NCI-H1048 (cell line): ENCODE results near the gene ITGA6.
"Not testable (repeated sequence)": the region's sequence is repeated elsewhere in the genome, so short reads cannot be mapped to it uniquely, and the experiment has no call there.

Experiments
- DNase-seq: peaks from one replicate; lab custom pipeline; 2025; lab: John Stamatoyannopoulos, UW

The ITGA6 gene

GRCh38 chr2:172516299-172516698 is 88.9 kb downstream of the ITGA6 start:
- DNase-seq = no peak

DNA sequence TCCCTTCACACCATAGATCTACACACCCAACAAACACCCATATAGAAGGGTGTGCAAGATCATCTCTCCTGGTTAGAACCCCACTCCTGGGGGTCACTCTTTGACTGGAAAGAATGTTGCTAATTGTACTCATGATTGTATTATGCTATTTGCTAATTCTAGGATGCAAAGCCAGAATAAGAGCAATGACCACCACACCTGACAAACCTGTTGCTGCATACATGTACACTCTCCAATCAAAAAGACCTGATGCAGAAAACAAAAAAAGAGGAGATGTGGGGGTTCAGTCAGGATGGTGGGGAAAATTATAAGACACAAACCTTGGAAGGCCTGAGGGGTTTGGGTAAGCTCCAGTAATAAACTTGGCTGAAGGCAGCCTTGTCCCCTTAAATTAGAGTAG is 91.6 kb downstream of the ITGA6 start:
- DNase-seq = no peak

GRCh38 chr2:172525601-172526000 is 98.2 kb downstream of the ITGA6 start:
- no peak for DNase-seq

DNA sequence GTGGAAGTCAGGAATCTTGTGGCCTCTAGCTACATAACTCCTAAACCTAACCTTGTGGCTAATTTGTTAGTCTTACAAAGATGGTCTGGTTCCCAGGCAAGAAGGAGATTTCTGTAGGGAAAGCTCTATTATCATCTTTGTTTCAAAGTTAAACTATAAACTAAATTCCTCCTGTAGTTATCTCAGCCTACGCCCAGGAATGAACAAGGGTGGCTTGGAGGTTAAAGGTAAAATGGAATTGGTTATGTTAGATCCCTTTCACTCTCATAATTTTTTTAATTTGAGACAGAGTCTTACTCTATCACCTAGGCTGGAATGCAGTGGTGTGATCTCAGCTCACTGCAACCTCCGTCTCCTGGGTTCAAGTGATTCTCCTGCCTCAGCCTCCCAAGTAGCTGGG is 103.9 kb downstream of the ITGA6 start:
- no peak for DNase-seq

DNA sequence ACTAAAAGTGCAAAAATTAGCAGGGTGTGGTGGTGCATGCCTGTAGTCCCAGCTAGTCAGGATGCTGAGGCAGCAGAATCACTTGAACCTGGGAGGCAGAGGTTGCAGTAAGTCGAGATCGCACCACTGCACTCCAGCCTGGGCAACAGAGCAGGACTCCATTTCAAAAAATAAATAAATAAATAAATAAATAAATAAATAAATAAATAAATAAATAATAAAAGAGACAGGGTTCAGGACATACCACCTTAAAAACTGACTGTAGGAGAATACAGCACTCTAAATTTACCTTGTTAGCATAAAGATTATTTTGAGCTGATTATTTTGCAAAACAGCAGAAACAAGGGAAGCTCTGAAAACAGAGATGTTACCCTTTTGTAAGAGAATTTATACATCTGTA is 105.1 kb downstream of the ITGA6 start:
- not testable (repeated sequence) for DNase-seq

GRCh38 chr2:172533687-172534086 is 106.3 kb downstream of the ITGA6 start:
- DNase-seq = no peak

DNA sequence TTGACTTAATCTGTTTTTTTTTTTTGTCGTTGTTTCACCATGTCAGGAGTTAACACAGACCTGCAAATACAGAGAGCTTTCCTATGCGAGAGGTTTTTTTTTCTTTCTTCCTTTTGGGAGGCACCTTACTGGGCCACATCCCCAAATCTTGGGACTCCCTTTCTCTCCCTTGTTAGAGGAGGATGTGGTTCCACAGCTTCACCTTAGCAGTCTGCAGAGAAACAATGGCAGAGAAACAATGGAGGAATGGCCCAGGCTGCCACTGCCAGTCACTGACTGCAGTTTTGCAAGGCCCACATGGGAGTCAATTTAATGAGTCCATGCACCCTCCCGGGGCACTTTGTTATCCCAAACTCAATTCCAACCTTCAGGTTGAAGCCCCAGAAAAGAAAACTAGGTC is 107.7 kb downstream of the ITGA6 start:
- no peak for DNase-seq

DNA sequence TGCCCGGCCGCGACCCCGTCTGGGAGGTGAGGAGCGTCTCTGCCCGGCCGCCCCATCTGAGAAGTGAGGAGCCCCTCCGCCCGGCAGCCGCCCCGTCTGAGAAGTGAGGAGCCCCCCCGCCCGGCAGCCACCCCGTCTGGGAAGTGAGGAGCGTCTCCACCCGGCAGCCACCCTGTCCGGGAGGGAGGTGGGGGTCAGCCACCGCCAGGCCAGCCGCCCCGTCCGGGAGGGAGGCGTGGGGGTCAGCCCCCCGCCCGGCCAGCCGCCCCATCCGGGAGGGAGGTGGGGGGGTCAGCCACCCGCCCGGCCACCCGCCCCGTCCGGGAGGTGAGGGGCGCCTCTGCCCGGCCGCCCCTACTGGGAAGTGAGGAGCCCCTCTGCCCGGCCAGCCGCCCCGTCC is 110.5 kb downstream of the ITGA6 start:
- DNase-seq = not testable (repeated sequence)

DNA sequence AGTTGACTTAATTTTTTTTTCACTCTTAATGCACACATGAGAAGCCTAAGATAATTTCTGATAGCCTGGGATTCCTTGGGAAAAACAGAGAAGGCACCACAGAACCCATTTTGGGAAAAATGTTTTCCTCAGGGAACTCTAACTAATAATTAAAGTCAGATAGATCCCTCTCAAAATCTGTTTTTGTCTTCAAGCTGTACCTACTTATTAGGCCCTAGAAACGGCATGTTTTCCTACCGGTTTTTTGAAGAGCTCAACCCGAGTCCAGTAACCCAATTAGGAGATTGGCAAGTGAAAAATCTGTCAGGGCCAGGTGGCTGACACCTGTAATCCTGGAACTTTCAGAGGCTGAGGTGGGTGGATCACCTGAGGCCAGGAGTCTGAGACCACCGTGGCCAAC is 112.4 kb downstream of the ITGA6 start:
- DNase-seq = no peak

- DNase-seq = no peak
These were observed 113.0 kb downstream of the ITGA6 start for GRCh38 chr2:172540421-172540820.

DNA sequence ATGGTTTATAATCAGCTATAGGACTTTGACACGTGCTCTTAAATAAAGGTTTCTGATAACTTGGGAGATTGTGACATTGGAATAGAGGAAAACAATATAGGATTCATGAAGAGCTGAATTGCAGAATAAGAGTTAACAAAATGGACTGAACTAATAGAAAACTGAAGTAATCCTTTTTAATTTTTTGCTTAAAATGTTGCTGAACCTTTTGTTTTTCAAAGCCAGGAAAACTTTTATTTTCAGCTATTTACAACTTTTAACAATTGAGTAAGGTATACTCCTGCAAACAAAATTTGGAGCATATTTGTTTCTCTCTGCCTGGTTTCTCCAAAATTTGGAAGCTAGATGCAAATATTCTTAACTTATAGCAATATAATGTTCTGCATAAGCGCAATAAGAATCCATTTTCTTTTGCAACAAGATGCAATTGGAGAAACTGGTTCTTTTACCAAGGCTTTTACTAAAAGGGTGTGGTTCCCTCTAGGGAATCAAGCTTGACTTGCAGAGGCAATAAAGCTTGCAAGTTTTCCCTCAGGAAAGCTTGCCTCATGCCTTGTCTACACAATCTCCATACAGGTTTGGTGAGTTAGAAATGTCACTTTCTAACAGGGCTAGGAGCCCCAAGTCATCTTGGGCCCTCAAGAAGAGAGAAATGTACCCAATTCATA is 118.2 kb downstream of the ITGA6 start:
- DNase-seq = no peak

- no peak for DNase-seq
These were observed 121.7 kb downstream of the ITGA6 start for GRCh38 chr2:172549131-172549530.

GRCh38 chr2:172549802-172550201 is 122.4 kb downstream of the ITGA6 start:
- not testable (repeated sequence) for DNase-seq

GRCh38 chr2:172550419-172550818 is 123.0 kb downstream of the ITGA6 start:
- no peak for DNase-seq

DNA sequence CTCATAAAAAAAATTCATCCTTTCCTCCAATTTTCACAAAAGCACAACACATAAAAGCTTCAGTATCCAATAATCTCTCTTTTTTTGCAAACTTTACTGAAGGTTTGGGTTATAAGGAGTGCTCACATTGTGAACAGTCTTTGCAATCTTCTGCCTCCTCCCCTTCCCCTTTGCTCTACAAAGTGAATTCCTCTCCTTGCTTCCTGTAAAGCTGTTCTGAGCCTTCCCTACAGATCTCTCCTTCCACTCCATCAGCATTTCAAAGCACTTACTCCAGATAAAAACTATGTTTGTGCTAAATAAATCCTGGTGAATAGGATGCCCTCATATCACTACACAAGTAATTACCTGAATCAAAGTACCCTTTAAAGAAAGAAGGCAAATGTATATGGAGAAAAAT is 123.9 kb downstream of the ITGA6 start:
- no peak for DNase-seq

DNA sequence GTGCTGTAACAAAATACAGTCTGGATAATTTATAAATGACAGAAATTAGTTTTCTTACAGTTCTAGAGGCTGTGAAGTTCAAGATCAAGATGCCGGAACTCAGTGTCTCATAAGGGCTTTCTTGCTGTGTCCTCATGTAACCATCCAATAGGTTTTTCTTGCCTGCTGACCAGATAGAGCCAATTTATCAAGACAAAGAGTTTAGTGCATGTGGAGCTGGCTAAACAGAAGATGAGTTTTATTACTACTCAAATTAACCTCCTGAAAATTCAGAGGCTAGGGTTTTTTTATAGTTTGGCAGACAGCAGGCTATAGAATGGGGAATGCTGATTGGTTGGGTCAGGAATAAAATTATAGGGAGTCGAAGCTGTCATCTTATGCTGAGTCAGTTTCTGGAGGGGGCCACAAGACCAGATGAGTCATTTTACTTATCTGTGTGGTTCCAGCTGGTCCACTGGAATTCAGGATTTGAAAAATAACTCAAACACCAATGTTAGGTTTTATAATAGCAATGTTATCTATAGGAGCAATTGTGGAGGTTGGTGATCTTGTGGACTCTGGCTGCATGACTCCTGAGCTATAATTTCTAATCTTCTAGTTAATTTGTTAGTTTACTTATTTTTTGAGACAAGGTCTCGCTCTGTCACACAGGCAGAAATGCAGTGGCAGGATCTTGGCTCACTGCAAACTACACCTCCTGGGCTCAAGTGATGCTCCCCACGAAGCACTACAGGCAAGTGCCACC is 125.3 kb downstream of the ITGA6 start:
- DNase-seq = no peak

DNA sequence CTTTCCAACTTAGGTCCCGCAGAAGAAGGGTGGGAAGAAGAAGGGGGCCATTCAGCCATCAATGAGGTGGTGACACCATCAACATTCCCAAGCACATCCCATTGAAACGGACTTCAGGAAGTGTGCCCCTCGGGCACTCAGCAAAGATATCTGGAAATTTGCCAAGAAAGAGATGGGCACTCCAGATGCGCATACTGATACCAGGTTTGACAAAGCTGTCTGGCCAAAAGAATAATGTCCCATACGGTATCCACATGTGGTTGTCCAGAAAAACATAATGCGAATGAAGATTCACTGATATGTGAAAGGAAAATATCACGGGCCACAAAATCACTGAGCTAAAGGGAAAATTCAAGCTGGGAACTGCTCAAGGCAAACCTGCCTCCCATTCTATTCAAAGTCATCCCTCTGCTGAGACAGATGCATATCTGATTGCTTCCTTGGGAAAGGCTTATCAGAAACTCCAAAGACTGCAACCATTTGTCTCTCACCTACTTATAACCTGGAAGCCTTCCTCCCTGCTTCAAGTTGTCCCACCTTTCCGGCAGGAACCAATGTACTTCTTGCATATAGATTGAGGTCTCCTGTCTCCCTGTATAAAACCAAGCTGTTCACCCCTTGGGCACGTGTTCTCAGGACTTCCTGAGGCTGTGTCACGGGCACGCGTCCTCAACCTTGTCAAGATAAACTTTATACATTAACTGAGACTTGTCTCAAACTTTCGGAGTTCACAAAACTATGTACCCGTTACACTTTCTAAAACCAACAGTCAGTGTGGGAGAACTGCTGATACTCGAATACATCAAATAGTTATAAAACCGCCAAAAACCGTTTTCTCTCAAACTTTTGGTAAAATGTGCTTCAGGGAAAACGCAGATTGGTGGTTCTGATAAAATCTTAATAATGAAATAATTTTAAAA is 127.2 kb downstream of the ITGA6 start:
- no peak for DNase-seq

DNA sequence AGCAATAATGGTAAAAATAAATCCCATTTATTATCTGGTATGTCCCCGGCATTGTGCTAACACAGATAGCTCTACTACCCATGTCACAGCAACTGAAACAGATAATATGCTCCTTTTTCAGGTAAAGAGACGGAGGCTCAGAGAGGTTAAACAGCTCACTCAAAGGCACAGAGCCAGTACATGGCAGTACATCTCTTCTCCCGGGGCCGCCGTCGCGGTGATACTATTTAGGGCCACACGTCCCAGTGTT is 127.8 kb downstream of the ITGA6 start:
- DNase-seq = no peak
